HCT116 (cell line): ENCODE results near the gene ADAMTS15. TPM values are rescaled to one million over a fixed set of nuclear protein-coding genes. Genes with fewer than 3 reads are reported as not detected.

ENCODE experiments used
- ATAC-seq: fragments of 200-7000 bp; cut with Tn5 transposase; 2 replicates; pipeline ENCODE4 v1.9.1; 2020; ENCODE audit warnings: mild to moderate bottlenecking, moderate library complexity
- BruUV-seq: library from RNA; stranded (reverse); fragments of 400-500 nt; replicated peaks from 2 replicates; lab custom pipeline; 2021; lab: Mats Ljungman, UMichigan
- CTCF ChIA-PET: fragments of 300-600 bp; sonication (Branson Sonifier 250); formaldehyde crosslinking; loops from one replicate; lab custom pipeline; 2021; ENCODE audit warnings: antibody characterized with exemption; lab: Charles Lee
- POLR2A ChIA-PET: fragments of 300-600, 350-600 bp; sonication (Branson Sonifier 250); formaldehyde crosslinking; loops from one replicate; lab custom pipeline; 2021; ENCODE audit warnings: antibody characterized with exemption; lab: Charles Lee
- RAD21 ChIA-PET, 2 experiments: fragments of 300-600 bp; sonication (Branson Sonifier 250); formaldehyde crosslinking; loops; one replicate each; lab custom pipeline; 2023; ENCODE audit warnings: low total read pairs in 2 of 2; ENCODE audit not compliant: uncharacterized antibody in 2 of 2, unreplicated experiment in 2 of 2, low non-redundant PET in 1 of 2; lab: Charles Lee
- DNase-seq: peaks from one replicate; pipeline ENCODE4 v3.0.0-alpha.2; 2010; ENCODE audit warnings: low read depth, low spot score
- H2AFZ ChIP-seq: fragments of 200-600 bp; shearing (Covaris generic), sonication (generic); 2 replicates; pipeline ENCODE4 v1.6.1; 2017; ENCODE audit warnings: low read depth, mixed run types, mixed read lengths, antibody characterized with exemption, low read length; ENCODE audit not compliant: poor library complexity, severe bottlenecking
- H3K27ac ChIP-seq: 2 replicates; pipeline ENCODE4 v1.5.1; 2012; ENCODE audit warnings: low read depth, low read length
- H3K27me3 ChIP-seq: fragments of 200-600 bp; sonication (generic); 2 replicates; pipeline ENCODE4 v1.6.1; 2016; ENCODE audit warnings: mixed run types, low read length, mixed read lengths; ENCODE audit not compliant: insufficient read depth
- H3K36me3 ChIP-seq, 2 experiments: fragments of 200-500 bp in 1 of 2; fragments of 200-600 bp in 1 of 2; sonication (Bioruptor generic) in 1 of 2; sonication (generic) in 1 of 2; 2 replicates each; pipeline versions ENCODE4 v1.5.1 to v1.6.1; 2014 to 2016; ENCODE audit warnings: low read length in 2 of 2, inconsistent platforms in 1 of 2, mixed read lengths in 1 of 2, mixed run types in 1 of 2; ENCODE audit not compliant: insufficient read depth in 2 of 2, control insufficient read depth in 1 of 2
- H3K4me1 ChIP-seq, 2 experiments: fragments of 200-600 bp in 1 of 2; sonication (generic) in 1 of 2; 2 replicates each; pipeline versions ENCODE4 v1.5.1 to v1.6.1; 2012 to 2017; ENCODE audit warnings: low read length in 2 of 2, inconsistent platforms in 1 of 2, mild to moderate bottlenecking in 1 of 2, mixed read lengths in 1 of 2, mixed run types in 1 of 2, moderate library complexity in 1 of 2; ENCODE audit not compliant: insufficient read depth in 2 of 2, control insufficient read depth in 1 of 2
- H3K4me2 ChIP-seq: fragments of 200-600 bp; sonication (generic); 2 replicates; pipeline ENCODE4 v1.6.1; 2017; ENCODE audit warnings: mixed run types, low read length, mixed read lengths
- H3K4me3 ChIP-seq, 2 experiments: fragments of 200-600 bp in 1 of 2; sonication (generic) in 1 of 2; replicated peaks in 1 of 2; 2 replicates each; pipeline ENCODE4 v1.5.1; 2011 to 2016; ENCODE audit warnings: low read length in 2 of 2, control low read depth in 1 of 2, low read depth in 1 of 2, mild to moderate bottlenecking in 1 of 2, mixed read lengths in 1 of 2, mixed run types in 1 of 2
- H3K79me2 ChIP-seq: fragments of 200-600 bp; sonication (generic); 2 replicates; pipeline ENCODE4 v1.6.1; 2017; ENCODE audit warnings: mild to moderate bottlenecking, mixed run types, low read length, moderate library complexity, mixed read lengths; ENCODE audit not compliant: insufficient read depth
- H3K9ac ChIP-seq: fragments of 200-600 bp; sonication (generic); 2 replicates; pipeline ENCODE4 v1.6.1; 2016; ENCODE audit warnings: low read length, mixed read lengths
- H3K9me2 ChIP-seq: fragments of 200-600 bp; sonication (generic), shearing (Covaris generic); 2 replicates; pipeline ENCODE4 v1.6.1; 2017; ENCODE audit warnings: mixed run types, mild to moderate bottlenecking, moderate library complexity; ENCODE audit not compliant: insufficient read depth
- H3K9me3 ChIP-seq, 2 experiments: fragments of 200-500 bp in 1 of 2; fragments of 200-600 bp in 1 of 2; sonication (Bioruptor generic) in 1 of 2; sonication (generic) in 1 of 2; 2 replicates each; pipeline ENCODE4 v1.6.1; 2014 to 2017; ENCODE audit warnings: low read length in 2 of 2, mixed read lengths in 2 of 2, inconsistent platforms in 1 of 2, low read depth in 1 of 2, mild to moderate bottlenecking in 1 of 2, mixed run types in 1 of 2, moderate library complexity in 1 of 2; ENCODE audit not compliant: control insufficient read depth in 1 of 2, insufficient read depth in 1 of 2
- H4K20me1 ChIP-seq: fragments of 200-600 bp; sonication (generic), shearing (Covaris generic); 2 replicates; pipeline ENCODE4 v1.6.1; 2017; ENCODE audit warnings: mixed run types, mild to moderate bottlenecking, moderate library complexity; ENCODE audit not compliant: insufficient read depth
- ATF3 ChIP-seq: IDR thresholded peaks from 2 replicates; pipeline ENCODE4 v1.6.1; 2012
- CBX3 ChIP-seq: IDR thresholded peaks from 2 replicates; pipeline ENCODE4 v1.6.1; 2012; ENCODE audit warnings: low read depth
- CEBPB ChIP-seq: IDR thresholded peaks from 2 replicates; pipeline ENCODE4 v1.6.1; 2012; ENCODE audit warnings: low read depth
- CTCF ChIP-seq, 3 experiments: fragments of 200-600 bp in 1 of 3; sonication (generic) in 1 of 3; IDR thresholded peaks in 2 of 3; conservative IDR thresholded peaks in 1 of 3; 2 replicates each; pipeline ENCODE4 v1.5.1; 2012 to 2017; ENCODE audit warnings: low read depth in 2 of 3, low read length in 2 of 3, antibody characterized with exemption in 1 of 3, borderline replicate concordance in 1 of 3, control low read depth in 1 of 3, mild to moderate bottlenecking in 1 of 3, mixed read lengths in 1 of 3, mixed run types in 1 of 3, moderate library complexity in 1 of 3; ENCODE audit not compliant: insufficient read depth in 1 of 3
- ELF1 ChIP-seq: IDR thresholded peaks from 2 replicates; pipeline ENCODE4 v1.6.1; 2012; ENCODE audit warnings: low read depth, borderline replicate concordance
- EZH2 ChIP-seq: fragments of 200-600 bp; sonication (generic); IDR thresholded peaks from 2 replicates; pipeline ENCODE4 v1.6.1; 2017; ENCODE audit warnings: antibody characterized with exemption, mixed run types
- EZH2phosphoT487 ChIP-seq: fragments of 200-600 bp; IDR thresholded peaks from 2 replicates; pipeline ENCODE4 v1.6.1; 2018; ENCODE audit warnings: antibody characterized with exemption, borderline replicate concordance
- FOSL1 ChIP-seq: IDR thresholded peaks from 2 replicates; pipeline ENCODE4 v1.6.1; 2012; ENCODE audit warnings: low read depth
- JUND ChIP-seq: IDR thresholded peaks from 2 replicates; pipeline ENCODE4 v1.6.1; 2012
- MAX ChIP-seq: IDR thresholded peaks from 2 replicates; pipeline ENCODE4 v1.6.1; 2012
- POLR2A ChIP-seq: IDR thresholded peaks from 2 replicates; pipeline ENCODE4 v1.7.0; 2011; ENCODE audit warnings: borderline replicate concordance; ENCODE audit not compliant: insufficient read depth, insufficient read length; ENCODE audit errors: extremely low read depth
- POLR2AphosphoS5 ChIP-seq: IDR thresholded peaks from 2 replicates; pipeline ENCODE4 v1.6.1; 2011; ENCODE audit warnings: mild to moderate bottlenecking, low read depth, low read length, moderate library complexity
- SIN3A ChIP-seq: IDR thresholded peaks from 2 replicates; pipeline ENCODE4 v1.6.1; 2012; ENCODE audit warnings: low read depth
- YY1 ChIP-seq: IDR thresholded peaks from 2 replicates; pipeline ENCODE4 v1.6.1; 2011; ENCODE audit warnings: low read length, low read depth, moderate library complexity, mild to moderate bottlenecking; ENCODE audit not compliant: insufficient replicate concordance; ENCODE audit errors: extremely low read depth
- ZNF274 ChIP-seq: fragments of 200-500 bp; sonication (Bioruptor generic); IDR thresholded peaks from 2 replicates; pipeline ENCODE4 v1.6.1; 2014; ENCODE audit warnings: mild to moderate bottlenecking, low read depth, low read length, inconsistent platforms
- intact Hi-C: fragments of 100-400 bp; cut with micrococcal nuclease; formaldehyde crosslinking; loops from 2 replicates; pipeline ENCODE4 v1.10.0; 2022
- total RNA-seq: library from RNA; stranded (reverse); gene quantifications from one replicate; pipeline ENCODE4 v1.2.1, GENCODE V29; 2021; ENCODE audit not compliant: unreplicated experiment

ADAMTS15 gene
- total RNA-seq, 1 experiment from 2014 or later: 0.44 TPM

- Histone ChIP-seq H3K79me2 (no peaks in the 10 kb centered on the region), H3K4me2 (no peak overlapping the region), H3K4me1 (no peaks in the 10 kb centered on the region), H3K9me2 (no peaks in the 10 kb centered on the region), H3K27ac (no peak overlapping the region), H2AFZ (no peak overlapping the region), H3K36me3 (no peaks in the 10 kb centered on the region), H3K9me3 (no peaks in the 10 kb centered on the region), H3K27me3 (peaks cover 44% of the 10 kb centered on the region), H3K4me3 (no peak overlapping the region), H3K9ac (no peak overlapping the region), H4K20me1 (no peaks in the 10 kb centered on the region)
- ChIA-PET RAD21 (no interaction called here), POLR2A (no interaction called here), CTCF (no interaction called here)
- BruUV-seq: no TSS peak
- DNase-seq (no peak), ATAC-seq (no peak)
- TF ChIP-seq CTCF (IDR thresholded peaks at IDR 0.05 in 2 of 3, conservative IDR thresholded peaks at IDR 0.05 in 1 of 3; ENCODE audit: borderline replicate concordance in 1 of 3, insufficient read depth in 1 of 3, low read depth in 2 of 3, low read length in 2 of 3): no peak
- no peak for TF ChIP-seq SIN3A
- intact Hi-C loops: no loop called here
These were observed 24.8 kb upstream of the ADAMTS15 start for GRCh38 chr11:130423541-130424142.

- H3K4me2 ChIP-seq: no peak overlapping the region
- DNase-seq (no peak), ATAC-seq (no peak)
- ChIA-PET POLR2A (no interaction called here), RAD21 (no interaction called here), CTCF (interaction anchor here (1.1 kb wide), 1 partner anchor 212 kb away, joined by 5 read pairs; no protein-coding TSS in a partner anchor)
- H3K79me2 ChIP-seq: no peaks in the 10 kb centered on the region
- no peak overlapping the region for H3K4me3 ChIP-seq
- H3K9me2 ChIP-seq: no peaks in the 10 kb centered on the region
- H3K4me1 ChIP-seq: no peaks in the 10 kb centered on the region
- peaks cover 49% of the 10 kb centered on the region for H3K27me3 ChIP-seq
- no TSS peak for BruUV-seq
- no peak overlapping the region for H3K9ac ChIP-seq
- H4K20me1 ChIP-seq: no peaks in the 10 kb centered on the region
- H3K9me3 ChIP-seq: no peaks in the 10 kb centered on the region
- H2AFZ ChIP-seq: no peak overlapping the region
- H3K27ac ChIP-seq: no peak overlapping the region
- no peaks in the 10 kb centered on the region for H3K36me3 ChIP-seq
- intact Hi-C loops: no loop called here
- TF ChIP-seq CBX3 (no peak), ELF1 (no peak), CTCF (IDR thresholded peaks at IDR 0.05 in 2 of 3, conservative IDR thresholded peaks at IDR 0.05 in 1 of 3; ENCODE audit: borderline replicate concordance in 1 of 3, insufficient read depth in 1 of 3, low read depth in 2 of 3, low read length in 2 of 3) (no peak), ATF3 (no peak), CEBPB (no peak), SIN3A (no peak), JUND (no peak), YY1 (no peak), MAX (no peak), ZNF274 (no peak), POLR2AphosphoS5 (no peak), POLR2A (no peak), FOSL1 (no peak), EZH2phosphoT487 (no peak), EZH2 (no peak)
These were observed 23.8 kb upstream of the ADAMTS15 start for GRCh38 chr11:130424613-130425140.
